ENCODE data around the gene PIGQ.

GRCh38 chr16:543301-544164 is 26.2 kb upstream of the PIGQ start:
- TF ChIP-seq CTCF (conservative IDR thresholded peaks at IDR 0.05; ENCODE audit: low read depth, low read length) (no peak), RFX5 (IDR thresholded peaks at IDR 0.05; ENCODE audit: low read depth, low read length) (no peak), POLR2A (IDR thresholded peaks at IDR 0.05; ENCODE audit: low read depth, low read length) (no peak), MAZ (IDR thresholded peaks at IDR 0.05; ENCODE audit: borderline replicate concordance, low read depth, low read length) (no peak), SMC3 (IDR thresholded peaks at IDR 0.05; ENCODE audit: low read depth, low read length) (no peak)

All from IMR-90 (cell line).